ENCODE data around the gene SLC26A11.

Gene SLC26A11

GRCh38 chr17:80187515-80187941 is 32.7 kb upstream of the SLC26A11 start:
- H3K4me3 ChIP-seq (ENCODE audit: low read length): no peak overlapping the region
- DNase-seq (ENCODE audit: low read depth): no peak

GRCh38 chr17:80189611-80190010 is 30.6 kb upstream of the SLC26A11 start:
- no peak for TF ChIP-seq CTCF (conservative IDR thresholded peaks at IDR 0.05; ENCODE audit: low read depth, low read length)
- no peak overlapping the region for H3K4me3 ChIP-seq (ENCODE audit: low read length)

More at GRCh38 chr17:80187515-80187941, 32.7 kb upstream of the SLC26A11 start:
- no peak for TF ChIP-seq CTCF (conservative IDR thresholded peaks at IDR 0.05; ENCODE audit: low read depth, low read length)

DNA sequence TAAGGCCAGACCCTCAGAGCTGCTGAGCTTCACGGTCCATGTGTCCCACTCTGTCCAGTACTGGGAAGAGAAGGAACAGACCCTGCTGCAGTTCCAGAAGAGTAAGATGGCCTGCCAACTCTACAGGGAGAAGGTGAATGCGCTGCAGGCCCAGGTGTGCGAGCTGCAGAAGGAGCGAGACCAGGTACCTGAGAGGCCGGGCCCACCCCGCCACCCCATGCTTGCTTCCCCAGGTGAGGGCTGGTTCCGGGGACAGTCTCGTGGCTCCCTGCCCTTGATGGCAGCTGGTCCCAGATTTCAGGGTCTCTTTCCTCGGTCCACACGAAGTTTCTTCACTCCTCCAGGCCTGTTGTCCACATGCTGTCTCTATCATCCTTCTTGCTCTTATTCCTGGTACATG is 29.5 kb upstream of the SLC26A11 start:
- DNase-seq (ENCODE audit: low read depth): no peak
- TF ChIP-seq CTCF (conservative IDR thresholded peaks at IDR 0.05; ENCODE audit: low read depth, low read length): no peak
- no peak overlapping the region for H3K4me3 ChIP-seq (ENCODE audit: low read length)

More at GRCh38 chr17:80189611-80190010, 30.6 kb upstream of the SLC26A11 start:
- DNase-seq (ENCODE audit: low read depth): no peak

DNA sequence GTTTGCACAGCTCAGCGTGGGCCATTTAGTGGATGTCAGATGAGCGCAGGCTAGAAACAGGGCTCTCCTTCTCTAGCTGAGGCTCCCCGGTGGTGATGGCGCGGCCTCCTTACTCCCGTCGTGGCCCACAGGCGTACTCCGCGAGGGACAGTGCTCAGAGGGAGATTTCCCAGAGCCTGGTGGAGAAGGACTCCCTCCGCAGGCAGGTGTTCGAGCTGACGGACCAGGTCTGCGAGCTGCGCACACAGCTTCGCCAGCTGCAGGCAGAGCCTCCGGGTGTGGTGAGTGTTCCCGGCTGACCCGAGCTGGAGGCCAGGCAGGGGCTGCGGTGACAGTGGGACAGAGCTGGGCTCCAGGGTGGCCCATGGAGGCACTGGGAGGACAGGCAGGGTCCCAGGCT is 29.0 kb upstream of the SLC26A11 start:
- no peak for TF ChIP-seq CTCF (conservative IDR thresholded peaks at IDR 0.05; ENCODE audit: low read depth, low read length)
- no peak for DNase-seq (ENCODE audit: low read depth)
- no peak overlapping the region for H3K4me3 ChIP-seq (ENCODE audit: low read length)

DNA sequence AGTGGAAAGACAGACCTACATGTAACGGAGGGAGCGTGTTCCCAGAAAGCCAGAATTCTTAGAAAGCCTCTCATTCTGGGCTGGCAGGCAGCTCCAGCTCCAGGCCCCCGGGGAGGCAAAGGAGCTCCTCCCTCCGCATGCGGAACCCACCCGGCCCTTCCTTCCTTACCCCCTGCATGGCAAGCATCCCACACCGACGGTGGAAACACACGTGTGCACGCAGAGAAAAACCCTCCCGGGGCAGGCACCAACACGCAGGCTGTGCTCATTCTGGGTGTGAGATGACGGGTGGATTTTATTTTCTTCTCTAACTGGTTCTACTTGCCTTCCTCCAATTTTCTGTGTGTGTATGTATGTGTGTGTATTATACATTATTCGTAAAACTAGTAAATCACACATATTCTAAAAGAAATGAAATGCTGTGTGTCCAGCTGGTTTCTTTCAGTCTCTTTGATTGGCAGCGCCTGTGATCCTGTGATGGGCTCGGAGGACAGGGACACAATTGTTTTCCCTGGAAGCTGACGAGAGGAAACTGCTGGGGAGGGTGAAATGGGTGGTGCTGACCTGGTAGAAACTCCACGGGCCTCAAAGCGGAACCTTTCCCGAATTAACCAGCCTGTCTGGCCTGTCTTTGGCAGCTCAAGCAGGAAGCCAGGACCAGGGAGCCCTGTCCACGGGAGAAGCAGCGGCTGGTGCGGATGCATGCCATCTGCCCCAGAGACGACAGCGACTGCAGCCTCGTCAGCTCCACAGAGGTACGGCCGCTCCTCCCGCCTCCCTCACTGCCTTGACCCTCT is 28.2 kb upstream of the SLC26A11 start:
- no peak for TF ChIP-seq CTCF (conservative IDR thresholded peaks at IDR 0.05; ENCODE audit: low read depth, low read length)
- H3K4me3 ChIP-seq (ENCODE audit: low read length): no peak overlapping the region
- no peak for DNase-seq (ENCODE audit: low read depth)

- no peak for DNase-seq (ENCODE audit: low read depth)
- no peak overlapping the region for H3K4me3 ChIP-seq (ENCODE audit: low read length)
- no peak for TF ChIP-seq CTCF (conservative IDR thresholded peaks at IDR 0.05; ENCODE audit: low read depth, low read length)
Observed at GRCh38 chr17:80195141-80195540, 25.1 kb upstream of the SLC26A11 start.

Measured in retinal pigment epithelial cell (primary cell).